Measurements from ENCODE around the gene CEP85.

- TF ChIP-seq CTCF (IDR thresholded peaks at IDR 0.05) (no peak), POLR2A (IDR thresholded peaks at IDR 0.05) (no peak)
Observed at GRCh38 chr1:26289158-26290059, 55.4 kb downstream of the CEP85 start.
